ENCODE results near the gene POP7.
A peak's percentile ranks its signal among the peaks of the same experiment; 100 is the strongest.

Gene POP7

DNA sequence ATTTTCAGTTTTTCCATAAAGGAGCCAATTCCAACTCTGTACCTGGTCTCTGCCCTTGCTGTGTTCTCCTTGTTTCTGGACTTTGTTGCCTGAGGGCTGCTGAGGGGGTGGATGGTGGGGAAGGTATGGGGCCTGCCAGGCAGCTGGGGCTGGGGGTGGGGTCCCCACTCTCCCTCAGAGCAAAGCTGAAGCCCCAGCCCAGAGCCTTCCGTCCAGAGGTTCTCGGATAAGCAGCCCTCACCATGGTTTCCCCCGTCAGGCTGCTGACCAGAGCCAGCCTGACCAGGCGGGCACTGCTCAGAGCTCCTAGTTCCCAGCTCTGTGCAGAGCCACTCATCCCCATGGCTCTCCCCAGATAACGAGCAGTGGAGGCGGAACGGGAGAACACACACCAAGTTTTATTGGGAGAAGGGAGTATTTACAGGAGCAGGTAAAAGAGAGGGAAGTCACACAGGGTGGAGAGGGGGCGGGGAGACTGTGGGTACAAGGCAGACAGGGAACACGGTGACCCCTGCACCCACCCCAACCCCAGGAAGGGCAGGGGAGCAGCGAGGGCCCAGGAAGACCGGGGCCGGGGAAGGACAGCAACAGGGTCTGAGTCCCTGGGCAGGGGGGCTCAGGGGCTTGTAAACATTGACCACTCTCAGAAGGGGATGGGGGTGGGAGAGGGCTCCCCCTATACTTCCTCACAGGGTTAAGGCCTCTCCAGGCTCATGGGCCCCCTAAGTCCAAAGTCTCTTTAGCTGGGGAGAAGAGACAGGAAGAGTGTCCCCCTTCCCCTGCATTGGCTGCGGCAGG is 26.6 kb upstream of the POP7 start:
- no peak for DNase-seq (ENCODE audit: low read depth)

- DNase-seq (ENCODE audit: low read depth), result no peak
Observed at GRCh38 chr7:100679927-100680575, 25.9 kb upstream of the POP7 start.

- no peak for DNase-seq (ENCODE audit: low read depth)
Observed at GRCh38 chr7:100680576-100681271, 25.2 kb upstream of the POP7 start.

DNA sequence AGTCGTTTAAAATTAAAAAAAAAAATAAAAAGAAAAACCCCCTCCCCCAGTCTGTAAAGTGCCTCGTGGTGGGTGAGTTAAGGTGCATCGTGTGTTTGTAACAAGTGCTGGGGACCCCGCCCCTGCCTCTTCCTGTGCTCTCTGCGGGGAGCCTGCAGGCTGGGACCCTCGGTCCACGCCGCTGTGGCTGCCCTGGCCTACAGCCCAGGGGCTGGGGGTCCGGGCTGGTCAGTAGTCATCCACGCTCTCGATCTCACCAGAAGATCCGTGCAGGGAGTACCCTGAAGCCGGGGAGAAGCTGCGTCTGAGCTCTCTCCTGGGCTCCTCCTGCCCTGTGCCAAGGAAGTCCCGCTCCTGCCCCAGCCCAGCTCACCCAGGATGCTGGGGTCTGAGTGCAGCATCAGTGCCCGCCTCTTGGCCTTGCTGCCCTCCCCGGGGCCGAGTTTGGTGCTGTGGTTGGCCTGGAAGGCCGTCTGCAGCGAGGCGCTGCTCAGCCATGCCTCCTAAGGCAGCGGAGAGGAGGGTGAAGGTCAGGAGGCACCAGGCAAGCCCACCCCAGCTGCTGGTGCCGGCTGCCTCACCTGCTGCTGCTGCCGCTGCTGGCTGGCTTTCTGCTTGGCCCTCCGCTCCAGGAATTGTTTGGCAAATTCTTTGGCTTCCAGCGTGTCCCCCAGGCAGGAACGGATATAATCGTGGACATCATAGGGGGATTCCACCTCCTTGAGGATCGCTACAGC is 24.3 kb upstream of the POP7 start:
- no peak for DNase-seq (ENCODE audit: low read depth)

- no peak for DNase-seq (ENCODE audit: low read depth)
Observed at GRCh38 chr7:100682228-100682741, 23.6 kb upstream of the POP7 start.

DNA sequence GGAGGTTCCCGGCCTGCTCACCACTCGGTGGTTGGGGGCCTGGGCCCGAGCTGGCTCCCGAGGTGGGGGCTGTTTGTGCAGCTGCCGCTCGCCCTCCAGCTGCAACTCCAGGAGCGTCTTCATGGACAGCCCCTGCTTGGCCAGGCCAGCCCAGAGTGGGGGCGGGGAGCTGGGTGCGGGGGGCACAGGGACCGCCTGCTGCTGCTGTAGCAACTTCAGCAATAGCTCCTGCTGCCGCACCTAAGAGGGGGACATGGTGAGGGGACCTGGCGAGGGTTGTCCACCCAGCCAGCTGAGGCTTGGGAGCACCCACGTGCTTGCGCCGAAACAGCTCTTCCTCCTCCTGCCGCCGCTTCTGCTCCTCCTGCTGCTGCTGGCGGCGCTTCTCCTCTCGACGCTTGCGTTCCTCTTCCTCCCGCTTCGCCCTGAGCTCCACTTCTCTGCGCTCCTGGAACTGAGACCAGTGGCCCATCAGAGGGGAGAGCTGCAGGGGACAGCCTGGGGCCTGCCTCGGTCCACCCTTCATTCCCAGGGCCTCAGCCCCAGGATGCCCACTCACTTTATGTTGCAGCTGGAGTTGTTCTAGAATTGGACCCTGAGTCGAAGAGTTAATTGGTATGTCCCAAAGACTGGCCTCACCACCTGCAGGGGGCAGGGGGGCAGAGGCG is 22.8 kb upstream of the POP7 start:
- no peak for DNase-seq (ENCODE audit: low read depth)

DNA sequence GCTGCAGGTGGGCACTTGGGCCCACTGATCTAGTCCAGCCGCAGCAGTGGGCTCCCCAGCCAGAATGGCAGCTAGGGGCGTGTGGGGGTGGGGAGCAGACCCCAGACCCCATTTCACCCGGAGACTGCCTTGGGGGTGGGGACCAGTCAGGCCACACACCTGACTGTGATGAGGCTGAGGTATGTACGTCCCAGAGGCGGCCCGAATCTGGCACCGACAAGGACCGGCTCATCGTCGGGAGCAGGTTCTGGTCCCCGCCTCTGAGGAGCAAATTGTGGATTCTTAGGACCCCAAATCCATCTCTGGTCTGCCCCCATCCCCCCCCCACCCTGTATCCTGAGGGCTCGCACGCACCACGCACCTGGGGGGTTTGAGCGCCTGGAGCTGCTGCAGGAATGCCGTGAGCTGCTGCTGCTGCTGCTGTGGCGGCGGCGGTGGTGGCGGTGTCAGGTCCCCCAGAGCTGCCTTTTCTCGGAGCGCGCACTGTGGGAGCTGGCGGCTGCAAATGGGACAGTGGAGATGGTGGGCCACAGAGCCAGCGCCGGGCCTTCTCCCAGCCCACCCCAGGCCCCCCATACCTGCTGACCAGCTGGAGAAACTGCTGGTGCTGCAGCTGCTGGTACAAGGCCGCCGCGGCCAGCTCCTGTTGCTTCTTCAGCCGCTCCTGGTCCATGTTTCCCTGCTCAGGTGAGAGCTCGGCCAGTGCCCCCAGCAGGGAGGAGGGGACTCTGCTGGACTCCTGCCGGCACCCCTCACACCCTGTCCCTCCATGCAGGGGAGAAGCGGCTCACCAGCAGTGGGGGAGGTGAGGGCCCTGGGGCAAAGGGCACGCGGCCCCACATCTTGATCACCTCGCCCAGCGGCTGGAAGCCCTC is 22.0 kb upstream of the POP7 start:
- DNase-seq (ENCODE audit: low read depth), result no peak

- no peak for DNase-seq (ENCODE audit: low read depth)
Observed at GRCh38 chr7:100684534-100685042, 21.3 kb upstream of the POP7 start.

DNA sequence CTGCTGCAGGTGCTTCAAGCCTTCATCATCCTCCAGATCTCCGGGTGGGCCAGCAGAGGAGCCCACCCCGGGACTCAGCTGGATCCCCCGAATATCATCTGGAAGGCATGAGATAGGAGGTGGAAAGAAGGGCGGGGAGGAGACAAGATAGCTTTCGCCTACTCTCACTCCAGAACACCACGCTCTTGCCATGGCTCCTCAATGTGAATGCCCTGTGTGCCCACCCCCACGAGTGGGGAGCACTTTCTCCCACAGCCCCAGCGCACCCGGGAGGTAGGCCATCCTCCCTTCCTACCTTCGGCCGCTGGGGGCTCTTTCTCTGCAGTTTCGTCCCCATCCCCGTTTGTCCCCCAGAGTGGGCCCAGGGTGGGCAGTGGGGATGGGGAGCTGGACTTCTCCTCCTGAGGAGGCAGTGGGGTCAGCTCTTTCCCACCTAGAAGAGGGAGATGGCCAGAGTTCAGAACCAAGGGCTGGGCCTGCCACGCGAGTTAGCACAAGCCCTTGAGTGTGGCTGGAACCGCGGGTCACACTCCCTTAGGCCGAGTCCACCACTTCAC is 20.8 kb upstream of the POP7 start:
- DNase-seq (ENCODE audit: low read depth), result no peak

DNA sequence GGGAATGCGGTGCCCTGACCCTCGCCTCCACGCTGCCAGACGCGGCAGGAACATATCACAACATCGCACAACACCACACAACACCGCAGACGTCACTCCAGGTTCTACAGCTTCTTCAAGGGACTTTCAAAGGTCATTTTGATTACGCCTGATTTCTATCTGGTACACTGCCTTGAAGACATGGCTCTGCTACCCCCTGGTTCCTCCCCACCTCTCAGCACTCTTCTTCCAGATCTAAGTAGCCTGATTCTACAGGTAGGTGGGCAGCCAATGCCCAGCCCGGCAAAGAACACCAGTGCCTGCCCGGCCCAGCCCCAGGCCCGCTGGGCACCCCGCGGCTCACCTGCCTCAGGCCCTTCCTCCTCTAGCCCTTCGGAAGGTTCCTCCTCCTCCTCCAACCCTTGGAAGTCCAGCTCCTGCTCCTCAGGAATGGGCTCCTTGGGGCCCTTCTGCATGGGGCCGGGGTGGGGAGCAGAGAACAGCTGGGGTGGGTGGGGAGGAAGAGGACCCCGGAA is 20.2 kb upstream of the POP7 start:
- DNase-seq (ENCODE audit: low read depth), result no peak

DNA sequence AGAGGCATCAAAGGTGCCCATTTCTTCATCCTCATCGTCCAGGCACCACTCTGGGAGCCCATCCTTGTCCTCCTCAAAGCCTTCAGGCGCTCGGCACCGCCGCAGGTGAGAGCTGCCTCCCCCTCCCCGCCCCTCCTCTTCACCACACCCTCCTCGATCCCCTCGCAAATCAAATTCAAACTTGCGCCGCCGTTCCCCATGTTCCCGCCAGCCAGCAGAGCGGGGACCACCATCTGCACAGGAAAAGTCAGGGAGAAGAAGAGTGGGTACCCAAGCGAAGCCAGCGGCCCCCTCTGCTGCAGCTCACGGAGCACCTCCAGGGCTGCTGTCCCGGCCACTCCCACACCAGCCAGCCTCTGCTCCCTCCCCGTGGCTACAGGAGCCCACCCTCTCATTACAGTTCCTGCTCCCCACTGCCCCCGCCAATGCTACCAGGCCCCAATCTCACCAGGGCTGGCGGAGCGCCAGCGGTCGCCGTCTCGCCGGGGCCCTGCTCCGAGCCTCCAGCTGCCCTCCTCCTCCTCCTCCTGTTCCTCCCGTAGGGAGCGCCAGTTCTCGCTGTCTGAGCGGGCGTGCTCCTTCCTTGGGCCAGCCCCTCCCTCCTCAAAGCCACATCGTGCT is 19.6 kb upstream of the POP7 start:
- no peak for DNase-seq (ENCODE audit: low read depth)

- DNase-seq (ENCODE audit: low read depth), result no peak
Observed at GRCh38 chr7:100686822-100687211, 19.1 kb upstream of the POP7 start.

DNA sequence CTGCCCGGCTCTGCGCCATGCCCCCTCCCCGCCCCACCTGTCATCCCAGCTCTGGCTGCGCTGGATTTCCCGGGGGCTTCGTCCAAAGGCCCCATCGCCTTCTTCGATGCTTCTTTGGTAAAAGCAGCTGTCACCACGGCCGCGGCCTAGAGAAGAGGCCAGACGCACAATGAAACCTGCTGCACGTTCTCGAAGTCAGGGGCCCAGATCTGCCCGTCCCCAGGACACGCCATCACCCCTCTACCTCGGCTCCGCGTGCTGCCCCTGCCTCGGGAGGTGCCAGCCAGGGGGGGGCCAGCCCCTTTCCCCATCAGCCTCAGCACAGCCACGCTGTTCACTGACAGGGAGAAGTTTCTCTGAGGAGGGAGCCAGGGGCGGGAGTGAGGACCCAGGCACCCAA is 18.7 kb upstream of the POP7 start:
- DNase-seq (ENCODE audit: low read depth), result no peak

GRCh38 chr7:100687751-100688300 is 18.1 kb upstream of the POP7 start:
- DNase-seq (ENCODE audit: low read depth), result no peak

GRCh38 chr7:100688326-100688860 is 17.5 kb upstream of the POP7 start:
- no peak for DNase-seq (ENCODE audit: low read depth)

- no peak for DNase-seq (ENCODE audit: low read depth)
Observed at GRCh38 chr7:100689230-100690135, 16.4 kb upstream of the POP7 start.

- DNase-seq (ENCODE audit: low read depth), result peak; percentile 71
Observed at GRCh38 chr7:100691676-100692577, 14.0 kb upstream of the POP7 start.
